ENCODE measurements around the gene TMUB1. TPM values are rescaled to one million over a fixed set of nuclear protein-coding genes. Genes with fewer than 3 reads are reported as not detected.

The TMUB1 gene
- total RNA-seq, 1 experiment from 2014 or later = 68.1 TPM

DNA sequence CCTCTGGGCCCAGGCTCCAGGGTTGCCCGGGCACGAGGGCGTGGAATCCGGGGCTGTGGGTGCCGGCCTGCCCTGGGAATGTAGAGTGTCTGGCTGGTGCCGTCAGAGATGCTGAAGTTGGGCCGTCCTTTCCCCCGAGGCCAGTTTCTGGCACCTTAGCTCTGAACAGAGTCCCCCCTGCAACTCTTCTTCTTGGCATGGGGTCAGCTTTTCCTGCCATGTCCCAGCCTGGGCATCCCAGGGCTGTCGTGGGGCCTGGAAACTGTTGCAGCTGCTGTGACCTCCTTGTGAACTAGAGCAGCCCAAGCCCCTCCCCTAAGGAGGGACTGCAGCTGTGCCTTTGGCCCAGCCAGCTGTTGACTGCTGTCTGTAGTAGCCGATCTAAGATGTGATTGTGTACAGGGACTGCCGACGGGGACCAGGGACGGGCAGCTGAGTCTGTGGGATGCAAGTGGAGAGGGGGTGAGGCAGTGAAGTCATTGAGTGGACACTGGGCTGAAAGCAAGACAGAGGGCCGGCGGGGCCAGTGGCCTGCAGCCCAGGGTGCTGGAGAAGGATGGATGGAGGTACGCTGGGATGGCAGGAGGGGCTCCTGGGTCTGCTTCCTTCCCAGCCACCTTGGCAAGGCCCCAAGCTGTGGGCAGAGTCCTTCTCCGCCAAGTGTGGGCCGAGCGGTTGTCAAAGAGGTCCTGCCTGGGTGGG lies 48.5 kb upstream of the TMUB1 start:
- no peak overlapping the region for H3K4me3 Mint-ChIP-seq (ENCODE audit: unreplicated experiment)
- no peaks in the 10 kb centered on the region for H3K27me3 Mint-ChIP-seq (ENCODE audit: insufficient read depth, unreplicated experiment)
- no peaks in the 10 kb centered on the region for H3K9me3 Mint-ChIP-seq (ENCODE audit: unreplicated experiment)
- Histone ChIP-seq H3K27me3 (replicated peaks; ENCODE audit: control insufficient read depth, insufficient read depth, low read length) (no peaks in the 10 kb centered on the region), H3K9me3 (no peaks in the 10 kb centered on the region), H3K4me3 (ENCODE audit: low read depth, low read length) (no peak overlapping the region), H3K36me3 (ENCODE audit: control insufficient read depth, insufficient read depth, low read length) (no peaks in the 10 kb centered on the region; the same call in 1 of the 2 replicates), H3K4me1 (no peaks in the 10 kb centered on the region)
- H3K4me1 Mint-ChIP-seq (ENCODE audit: low read depth, unreplicated experiment) = no peaks in the 10 kb centered on the region
- POLR2A ChIA-PET = no interaction called here
- TF ChIP-seq, protein P1, sequence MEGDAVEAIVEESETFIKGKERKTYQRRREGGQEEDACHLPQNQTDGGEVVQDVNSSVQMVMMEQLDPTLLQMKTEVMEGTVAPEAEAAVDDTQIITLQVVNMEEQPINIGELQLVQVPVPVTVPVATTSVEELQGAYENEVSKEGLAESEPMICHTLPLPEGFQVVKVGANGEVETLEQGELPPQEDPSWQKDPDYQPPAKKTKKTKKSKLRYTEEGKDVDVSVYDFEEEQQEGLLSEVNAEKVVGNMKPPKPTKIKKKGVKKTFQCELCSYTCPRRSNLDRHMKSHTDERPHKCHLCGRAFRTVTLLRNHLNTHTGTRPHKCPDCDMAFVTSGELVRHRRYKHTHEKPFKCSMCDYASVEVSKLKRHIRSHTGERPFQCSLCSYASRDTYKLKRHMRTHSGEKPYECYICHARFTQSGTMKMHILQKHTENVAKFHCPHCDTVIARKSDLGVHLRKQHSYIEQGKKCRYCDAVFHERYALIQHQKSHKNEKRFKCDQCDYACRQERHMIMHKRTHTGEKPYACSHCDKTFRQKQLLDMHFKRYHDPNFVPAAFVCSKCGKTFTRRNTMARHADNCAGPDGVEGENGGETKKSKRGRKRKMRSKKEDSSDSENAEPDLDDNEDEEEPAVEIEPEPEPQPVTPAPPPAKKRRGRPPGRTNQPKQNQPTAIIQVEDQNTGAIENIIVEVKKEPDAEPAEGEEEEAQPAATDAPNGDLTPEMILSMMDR (IDR thresholded peaks at IDR 0.05; ENCODE audit: insufficient read depth in 1 of 2, low read depth in 1 of 2, low read length in 1 of 2, severe bottlenecking in 1 of 2, unreplicated experiment in 1 of 2) = no peak
- CTCF ChIA-PET = no interaction called here
- H3K36me3 Mint-ChIP-seq (ENCODE audit: insufficient read depth, unreplicated experiment) = peaks cover 35% of the 10 kb centered on the region
- no peak overlapping the region for H3K27ac Mint-ChIP-seq (ENCODE audit: unreplicated experiment)
- intact Hi-C loops (cut with micrococcal nuclease; ENCODE audit: unreplicated experiment) = no loop called here
- no peak for DNase-seq
- no TSS peak for BruUV-seq (replicated peaks)

DNA sequence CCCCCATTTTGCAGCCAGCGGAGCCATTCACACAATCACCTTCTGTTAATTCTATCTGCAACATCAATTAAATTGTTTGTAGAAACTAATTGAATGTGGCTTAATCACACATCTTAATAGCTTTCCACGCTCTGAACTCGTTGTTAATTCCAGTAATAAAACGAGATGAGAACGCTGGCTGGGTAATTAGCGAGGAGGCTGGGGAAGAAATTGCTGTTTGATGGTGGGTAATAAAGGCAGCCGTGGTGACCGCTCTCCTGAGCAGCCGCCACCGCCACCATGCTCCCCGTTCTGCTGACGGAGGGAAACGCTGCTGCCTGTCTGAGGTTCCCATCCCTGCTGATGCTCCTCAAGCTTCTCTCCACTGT lies 47.9 kb upstream of the TMUB1 start:
- no peak for DNase-seq
- intact Hi-C loops (cut with micrococcal nuclease; ENCODE audit: unreplicated experiment) = no loop called here
- Histone ChIP-seq H3K36me3 (ENCODE audit: control insufficient read depth, insufficient read depth, low read length) (no peaks in the 10 kb centered on the region; the same call in 1 of the 2 replicates), H3K4me1 (no peaks in the 10 kb centered on the region), H3K27me3 (replicated peaks; ENCODE audit: control insufficient read depth, insufficient read depth, low read length) (no peaks in the 10 kb centered on the region), H3K4me3 (ENCODE audit: low read depth, low read length) (no peak overlapping the region), H3K9me3 (no peaks in the 10 kb centered on the region)
- H3K4me3 Mint-ChIP-seq (ENCODE audit: unreplicated experiment) = no peak overlapping the region
- CTCF ChIA-PET = no interaction called here
- H3K4me1 Mint-ChIP-seq (ENCODE audit: low read depth, unreplicated experiment) = no peaks in the 10 kb centered on the region
- POLR2A ChIA-PET = no interaction called here
- no peaks in the 10 kb centered on the region for H3K9me3 Mint-ChIP-seq (ENCODE audit: unreplicated experiment)
- H3K27me3 Mint-ChIP-seq (ENCODE audit: insufficient read depth, unreplicated experiment) = no peaks in the 10 kb centered on the region
- peaks cover 35% of the 10 kb centered on the region for H3K36me3 Mint-ChIP-seq (ENCODE audit: insufficient read depth, unreplicated experiment)
- no TSS peak for BruUV-seq (replicated peaks)
- no peak overlapping the region for H3K27ac Mint-ChIP-seq (ENCODE audit: unreplicated experiment)
- TF ChIP-seq, protein P1 (IDR thresholded peaks at IDR 0.05; ENCODE audit: insufficient read depth in 1 of 2, low read depth in 1 of 2, low read length in 1 of 2, severe bottlenecking in 1 of 2, unreplicated experiment in 1 of 2) = no peak

DNA sequence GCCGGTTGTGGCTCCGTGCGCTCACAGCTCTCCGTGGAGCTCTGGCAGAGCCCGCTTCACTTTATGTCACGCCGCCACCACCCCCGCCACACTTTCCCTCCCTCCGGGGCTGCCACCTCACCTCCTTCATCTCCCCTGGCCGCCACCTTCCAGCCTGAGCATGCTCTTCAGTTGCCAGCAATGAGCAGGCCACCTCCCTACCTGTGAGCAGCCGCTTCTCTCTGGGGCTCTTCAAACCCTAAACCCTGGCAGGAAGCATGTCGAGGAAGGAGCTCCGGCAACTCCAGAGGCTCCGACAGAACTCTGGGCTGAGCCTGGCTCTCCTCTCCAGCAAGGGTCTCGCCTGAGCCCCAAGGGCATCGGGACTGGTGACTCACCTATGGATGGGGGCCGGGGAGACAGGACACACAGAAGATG lies 47.5 kb upstream of the TMUB1 start:
- Mint-ChIP-seq H3K36me3 (ENCODE audit: insufficient read depth, unreplicated experiment) (peaks cover 35% of the 10 kb centered on the region), H3K4me1 (ENCODE audit: low read depth, unreplicated experiment) (no peaks in the 10 kb centered on the region), H3K27me3 (ENCODE audit: insufficient read depth, unreplicated experiment) (no peaks in the 10 kb centered on the region), H3K27ac (ENCODE audit: unreplicated experiment) (no peak overlapping the region), H3K9me3 (ENCODE audit: unreplicated experiment) (no peaks in the 10 kb centered on the region), H3K4me3 (ENCODE audit: unreplicated experiment) (no peak overlapping the region)
- ChIA-PET POLR2A (no interaction called here), CTCF (no interaction called here)
- BruUV-seq (replicated peaks) = no TSS peak
- no peaks in the 10 kb centered on the region for H3K9me3 ChIP-seq
- H3K36me3 ChIP-seq (ENCODE audit: control insufficient read depth, insufficient read depth, low read length) = no peaks in the 10 kb centered on the region; the same call in 1 of the 2 replicates
- intact Hi-C loops (cut with micrococcal nuclease; ENCODE audit: unreplicated experiment) = no loop called here
- H3K4me3 ChIP-seq (ENCODE audit: low read depth, low read length) = no peak overlapping the region
- TF ChIP-seq, protein P1 (IDR thresholded peaks at IDR 0.05; ENCODE audit: insufficient read depth in 1 of 2, low read depth in 1 of 2, low read length in 1 of 2, severe bottlenecking in 1 of 2, unreplicated experiment in 1 of 2) = no peak
- no peaks in the 10 kb centered on the region for H3K4me1 ChIP-seq
- DNase-seq = no peak
- no peaks in the 10 kb centered on the region for H3K27me3 ChIP-seq (replicated peaks; ENCODE audit: control insufficient read depth, insufficient read depth, low read length)
